Calu3 (cell line): ENCODE measurements around the gene NPAS3. TPM values are rescaled to one million over a fixed set of nuclear protein-coding genes. Genes with fewer than 3 reads are reported as not detected.

Source experiments
- BruUV-seq: library from RNA; stranded (reverse); fragments of 400-500 nt; replicated peaks from 2 replicates; lab custom pipeline; 2021; lab: Mats Ljungman, UMichigan
- CTCF ChIA-PET: fragments of 300-600 bp; sonication (Branson Sonifier 250); formaldehyde crosslinking; loops from one replicate; lab custom pipeline; 2022; ENCODE audit warnings: antibody characterized with exemption; lab: Charles Lee
- DNase-seq: peaks from one replicate; pipeline ENCODE4 v3.0.0; 2022
- H3K27ac Mint-ChIP-seq: one replicate; pipeline ENCODE4 v1.8.0; 2022; ENCODE audit warnings: mixed read lengths; ENCODE audit not compliant: unreplicated experiment
- H3K27me3 Mint-ChIP-seq: one replicate; pipeline ENCODE4 v1.8.0; 2022; ENCODE audit warnings: mixed read lengths; ENCODE audit not compliant: unreplicated experiment
- H3K36me3 Mint-ChIP-seq: one replicate; pipeline ENCODE4 v1.8.0; 2022; ENCODE audit warnings: mild to moderate bottlenecking, moderate library complexity, mixed read lengths; ENCODE audit not compliant: insufficient read depth, unreplicated experiment
- H3K4me1 Mint-ChIP-seq: one replicate; pipeline ENCODE4 v1.8.0; 2022; ENCODE audit warnings: mild to moderate bottlenecking, low read depth, mixed read lengths; ENCODE audit not compliant: unreplicated experiment
- H3K4me3 Mint-ChIP-seq: one replicate; pipeline ENCODE4 v1.8.0; 2022; ENCODE audit warnings: mild to moderate bottlenecking, low read depth, moderate library complexity, mixed read lengths; ENCODE audit not compliant: unreplicated experiment
- H3K9me3 Mint-ChIP-seq: one replicate; pipeline ENCODE4 v1.8.0; 2022; ENCODE audit warnings: low read depth, mixed read lengths; ENCODE audit not compliant: unreplicated experiment
- CTCF ChIP-seq: fragments of 200-600 bp; IDR thresholded peaks from one replicate; pipeline ENCODE4 v1.8.0; 2022; ENCODE audit warnings: antibody characterized with exemption; ENCODE audit not compliant: unreplicated experiment
- intact Hi-C: fragments of 100-400 bp; cut with micrococcal nuclease; formaldehyde crosslinking; loops from one replicate; pipeline ENCODE4 v1.10.0; 2022; ENCODE audit not compliant: unreplicated experiment
- total RNA-seq: library from RNA; stranded (reverse); gene quantifications from 2 replicates; pipeline ENCODE4 v1.2.3, GENCODE V29; 2022

Gene NPAS3
- total RNA-seq, 1 experiment from 2014 or later, result not detected

GRCh38 chr14:33805593-33805992 lies 866.9 kb downstream of the NPAS3 start:
- CTCF ChIA-PET, result interaction anchor here (0.6 kb wide), 1 partner anchor 925 kb away, joined by 3 read pairs; no protein-coding TSS in a partner anchor
- Mint-ChIP-seq H3K27me3 (peaks cover 37% of the 10 kb centered on the region), H3K27ac (no peak overlapping the region), H3K4me3 (no peak overlapping the region), H3K9me3 (peaks cover 3% of the 10 kb centered on the region), H3K36me3 (no peaks in the 10 kb centered on the region), H3K4me1 (no peaks in the 10 kb centered on the region)
- DNase-seq, result no peak
- no TSS peak for BruUV-seq
- intact Hi-C loops, result no loop called here
- no peak for TF ChIP-seq CTCF

DNA sequence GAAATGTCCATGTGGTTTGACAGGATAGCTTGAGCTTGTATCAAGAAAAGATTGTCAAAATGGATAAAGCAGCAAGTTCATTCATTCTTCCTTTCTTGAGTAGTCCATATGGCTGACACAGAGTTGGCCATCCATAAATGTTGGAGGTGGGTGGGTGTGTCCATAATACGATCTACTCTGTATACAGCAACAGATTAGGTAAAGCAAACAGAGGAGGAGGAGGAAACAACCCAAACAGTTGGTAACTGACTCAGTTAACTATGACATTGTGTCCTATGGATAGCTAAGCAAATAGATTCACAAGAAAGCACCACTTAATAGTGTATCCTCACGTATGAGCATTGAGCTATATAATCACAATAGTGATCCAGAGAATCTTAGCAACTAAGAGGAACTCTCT lies 868.2 kb downstream of the NPAS3 start:
- H3K36me3 Mint-ChIP-seq, result no peaks in the 10 kb centered on the region
- H3K9me3 Mint-ChIP-seq, result no peaks in the 10 kb centered on the region
- no TSS peak for BruUV-seq
- intact Hi-C loops, result no loop called here
- CTCF ChIA-PET, result no interaction called here
- no peak overlapping the region for H3K27ac Mint-ChIP-seq
- TF ChIP-seq CTCF, result no peak
- peaks cover 37% of the 10 kb centered on the region for H3K27me3 Mint-ChIP-seq
- no peak overlapping the region for H3K4me3 Mint-ChIP-seq
- no peaks in the 10 kb centered on the region for H3K4me1 Mint-ChIP-seq
- no peak for DNase-seq

GRCh38 chr14:33808187-33808586 lies 869.5 kb downstream of the NPAS3 start:
- intact Hi-C loops, result no loop called here
- no TSS peak for BruUV-seq
- Mint-ChIP-seq H3K9me3 (no peaks in the 10 kb centered on the region), H3K27ac (no peak overlapping the region), H3K4me3 (no peak overlapping the region), H3K27me3 (peaks cover 31% of the 10 kb centered on the region), H3K36me3 (no peaks in the 10 kb centered on the region), H3K4me1 (no peaks in the 10 kb centered on the region)
- CTCF ChIA-PET, result no interaction called here
- no peak for TF ChIP-seq CTCF
- no peak for DNase-seq

DNA sequence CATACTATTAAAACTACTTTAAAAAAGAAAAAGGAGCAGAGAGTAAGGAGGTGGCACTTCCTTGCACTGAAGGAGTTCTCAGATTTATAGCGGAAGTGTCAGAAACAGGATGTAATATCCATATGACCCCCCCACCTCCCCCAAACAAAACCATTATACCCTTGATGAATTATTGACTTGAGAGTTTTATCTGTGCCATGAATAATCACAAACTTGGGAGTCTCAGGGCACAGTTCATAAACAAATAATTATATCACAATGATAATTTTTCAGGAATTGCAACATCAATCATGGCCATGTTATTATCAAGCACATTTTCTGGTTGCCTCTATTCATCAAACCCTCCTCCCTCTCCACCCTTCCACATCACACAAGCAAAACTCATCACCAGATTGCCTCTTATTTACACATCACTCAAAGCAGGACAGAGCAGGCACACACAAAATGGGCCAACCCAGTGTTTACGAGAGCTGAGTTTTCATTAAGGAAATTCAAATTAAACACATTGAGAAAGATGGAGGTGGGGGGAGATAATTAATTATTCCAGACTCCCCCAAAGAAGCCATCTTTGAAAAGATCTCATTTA lies 870.8 kb downstream of the NPAS3 start:
- no peak for TF ChIP-seq CTCF
- CTCF ChIA-PET, result no interaction called here
- Mint-ChIP-seq H3K4me1 (no peaks in the 10 kb centered on the region), H3K36me3 (no peaks in the 10 kb centered on the region), H3K4me3 (no peak overlapping the region), H3K27me3 (peaks cover 43% of the 10 kb centered on the region), H3K9me3 (no peaks in the 10 kb centered on the region), H3K27ac (no peak overlapping the region)
- intact Hi-C loops, result no loop called here
- BruUV-seq, result no TSS peak
- no peak for DNase-seq
